Mucosa of rectum (tissue), 2 donors: ENCODE measurements around the gene MAST4.

ENCODE experiments used
- H3K27ac ChIP-seq, 2 donors: one replicate each; pipeline ENCODE4 v1.7.0; 2013; ENCODE audit warnings: inconsistent platforms in 2 of 2, low read depth in 2 of 2, low read length in 2 of 2
- H3K27me3 ChIP-seq, 2 donors: one replicate each; pipeline ENCODE4 v1.7.0; 2013; ENCODE audit warnings: low read length in 2 of 2; ENCODE audit not compliant: control insufficient read depth in 2 of 2, insufficient read depth in 2 of 2
- H3K36me3 ChIP-seq, 2 donors: one replicate each; pipeline ENCODE4 v1.7.0; 2013; ENCODE audit warnings: low read length in 2 of 2; ENCODE audit not compliant: control insufficient read depth in 2 of 2, insufficient read depth in 2 of 2
- H3K4me1 ChIP-seq, 2 donors: one replicate each; pipeline ENCODE4 v1.7.0; 2013; ENCODE audit warnings: low read length in 2 of 2, mild to moderate bottlenecking in 1 of 2; ENCODE audit not compliant: control insufficient read depth in 2 of 2, insufficient read depth in 2 of 2
- H3K4me3 ChIP-seq, 2 donors: one replicate each; pipeline ENCODE4 v1.7.0; 2013; ENCODE audit warnings: low read length in 2 of 2
- H3K9ac ChIP-seq, 2 donors: one replicate each; pipeline ENCODE4 v1.7.0; 2013; ENCODE audit warnings: low read length in 2 of 2, low read depth in 1 of 2, mild to moderate bottlenecking in 1 of 2
- H3K9me3 ChIP-seq, 2 donors: one replicate each; pipeline ENCODE4 v1.7.0; 2013; ENCODE audit warnings: low read length in 2 of 2; ENCODE audit not compliant: control insufficient read depth in 2 of 2
- donor health status: healthy.
- donor health status: Normal muscosa, but diverticular disease.

MAST4 gene

GRCh38 chr5:67065237-67065636 lies 469.0 kb downstream of the MAST4 start:
- H3K9me3 ChIP-seq, result no peaks in the 10 kb centered on the region
- no peak overlapping the region for H3K27ac ChIP-seq
- peaks cover 0 to 3% of the 10 kb centered on the region in 2 donors for H3K36me3 ChIP-seq
- no peaks in the 10 kb centered on the region for H3K4me1 ChIP-seq
- H3K9ac ChIP-seq, result no peak overlapping the region
- no peak overlapping the region for H3K4me3 ChIP-seq
- H3K27me3 ChIP-seq, result no peaks in the 10 kb centered on the region

- Histone ChIP-seq H3K9me3 (no peaks in the 10 kb centered on the region), H3K4me3 (no peak overlapping the region), H3K36me3 (peaks cover 0 to 3% of the 10 kb centered on the region in 2 donors), H3K9ac (no peak overlapping the region), H3K27me3 (no peaks in the 10 kb centered on the region), H3K27ac (no peak overlapping the region), H3K4me1 (no peaks in the 10 kb centered on the region)
Measured at GRCh38 chr5:67065696-67066095, 469.5 kb downstream of the MAST4 start.

- Histone ChIP-seq H3K27me3 (no peaks in the 10 kb centered on the region), H3K36me3 (peaks cover 0 to 3% of the 10 kb centered on the region in 2 donors), H3K27ac (no peak overlapping the region), H3K9me3 (no peaks in the 10 kb centered on the region), H3K9ac (no peak overlapping the region), H3K4me3 (no peak overlapping the region), H3K4me1 (no peaks in the 10 kb centered on the region)
Measured at GRCh38 chr5:67066815-67067214, 470.6 kb downstream of the MAST4 start.

DNA sequence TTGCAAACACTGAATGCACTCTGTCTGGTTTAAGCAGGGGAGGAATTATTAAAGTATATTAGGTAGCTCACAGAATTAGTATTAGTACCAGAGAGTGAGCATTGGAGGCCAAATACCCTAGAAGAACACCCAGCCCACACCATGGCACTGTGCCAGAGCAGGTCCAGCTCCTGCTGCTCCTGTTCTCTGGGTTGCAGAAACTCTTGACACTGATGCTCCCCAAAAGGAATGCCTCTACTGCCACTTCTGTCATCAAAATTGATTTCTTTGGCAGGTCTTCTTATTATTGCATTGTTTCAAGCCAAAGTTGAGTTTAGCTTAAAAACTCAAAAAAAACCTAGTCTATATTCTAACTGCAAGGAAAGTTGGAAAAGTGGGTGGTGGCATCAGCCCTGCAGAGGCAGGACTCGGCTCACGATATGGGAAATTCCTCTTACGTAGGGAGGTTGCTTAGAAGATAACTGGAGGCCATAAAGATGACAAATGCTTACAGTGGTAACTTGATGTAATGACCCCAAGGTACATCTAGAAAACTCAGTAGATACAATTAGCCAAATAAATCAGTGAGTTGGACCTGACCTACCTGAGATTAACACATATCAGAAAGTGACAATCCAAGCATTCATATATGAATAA lies 477.0 kb downstream of the MAST4 start:
- H3K4me1 ChIP-seq, result no peaks in the 10 kb centered on the region
- H3K27me3 ChIP-seq, result no peaks in the 10 kb centered on the region
- H3K4me3 ChIP-seq, result no peak overlapping the region

DNA sequence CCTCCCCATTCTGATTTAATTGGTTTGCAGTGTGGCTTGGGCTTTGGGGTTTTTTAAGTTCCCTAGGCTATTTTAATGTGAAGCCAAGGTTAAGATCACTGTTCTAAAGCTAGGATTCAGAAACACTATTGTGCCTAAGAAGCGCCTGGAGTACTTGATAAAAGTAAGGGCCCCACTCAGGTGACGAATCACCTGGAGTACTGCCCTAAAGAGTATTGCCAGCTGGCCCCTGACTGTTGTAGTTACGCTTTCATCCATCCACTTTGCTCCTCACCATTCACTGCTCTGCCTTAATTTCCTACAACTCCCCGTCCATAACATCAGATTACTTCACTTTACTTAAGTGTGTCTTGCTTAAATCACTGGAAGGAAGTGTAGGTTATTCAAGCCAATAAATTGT lies 481.1 kb downstream of the MAST4 start:
- Histone ChIP-seq H3K9me3 (no peaks in the 10 kb centered on the region), H3K4me1 (no peaks in the 10 kb centered on the region), H3K9ac (no peak overlapping the region), H3K4me3 (no peak overlapping the region), H3K36me3 (no peaks in the 10 kb centered on the region), H3K27me3 (no peaks in the 10 kb centered on the region), H3K27ac (no peak overlapping the region)

More for the DNA sequence above, 477.0 kb downstream of the MAST4 start:
- H3K27ac ChIP-seq, result no peak overlapping the region
- H3K36me3 ChIP-seq, result no peaks in the 10 kb centered on the region
- H3K9me3 ChIP-seq, result no peaks in the 10 kb centered on the region
- H3K9ac ChIP-seq, result no peak overlapping the region

DNA sequence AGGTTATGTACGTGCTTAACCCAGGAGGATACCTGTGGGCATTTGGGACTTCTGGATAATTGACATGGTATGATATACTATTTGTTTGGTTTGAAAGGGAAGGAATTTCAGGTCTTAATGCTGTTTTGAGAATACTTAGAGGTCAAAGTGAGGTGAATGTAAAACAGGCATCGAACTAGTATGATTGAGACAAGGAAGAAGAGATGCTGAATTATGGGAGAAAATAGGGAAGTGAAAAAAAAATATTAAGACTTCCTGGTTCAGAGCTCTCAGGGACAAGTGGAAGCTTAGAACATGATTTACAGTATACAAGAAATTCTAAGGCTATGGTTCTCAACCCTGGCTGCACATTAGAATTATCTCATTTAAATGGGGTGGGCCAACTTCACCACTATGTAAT lies 485.1 kb downstream of the MAST4 start:
- no peaks in the 10 kb centered on the region for H3K4me1 ChIP-seq
- no peaks in the 10 kb centered on the region for H3K27me3 ChIP-seq
- H3K36me3 ChIP-seq, result no peaks in the 10 kb centered on the region
- H3K9ac ChIP-seq, result no peak overlapping the region
- no peak overlapping the region for H3K27ac ChIP-seq
- no peaks in the 10 kb centered on the region for H3K9me3 ChIP-seq
- H3K4me3 ChIP-seq, result no peak overlapping the region

- Histone ChIP-seq H3K9me3 (no peaks in the 10 kb centered on the region), H3K27me3 (no peaks in the 10 kb centered on the region), H3K4me3 (no peak overlapping the region), H3K9ac (no peak overlapping the region), H3K4me1 (no peaks in the 10 kb centered on the region), H3K27ac (no peak overlapping the region), H3K36me3 (no peaks in the 10 kb centered on the region)
Measured at GRCh38 chr5:67082941-67083340, 486.7 kb downstream of the MAST4 start.

GRCh38 chr5:67085616-67086015 lies 489.4 kb downstream of the MAST4 start:
- H3K4me1 ChIP-seq, result no peaks in the 10 kb centered on the region
- H3K36me3 ChIP-seq, result peaks cover 0 to 2% of the 10 kb centered on the region in 2 donors
- no peak overlapping the region for H3K9ac ChIP-seq
- no peak overlapping the region for H3K4me3 ChIP-seq
- H3K27ac ChIP-seq, result no peak overlapping the region
- no peaks in the 10 kb centered on the region for H3K9me3 ChIP-seq
- H3K27me3 ChIP-seq, result no peaks in the 10 kb centered on the region

DNA sequence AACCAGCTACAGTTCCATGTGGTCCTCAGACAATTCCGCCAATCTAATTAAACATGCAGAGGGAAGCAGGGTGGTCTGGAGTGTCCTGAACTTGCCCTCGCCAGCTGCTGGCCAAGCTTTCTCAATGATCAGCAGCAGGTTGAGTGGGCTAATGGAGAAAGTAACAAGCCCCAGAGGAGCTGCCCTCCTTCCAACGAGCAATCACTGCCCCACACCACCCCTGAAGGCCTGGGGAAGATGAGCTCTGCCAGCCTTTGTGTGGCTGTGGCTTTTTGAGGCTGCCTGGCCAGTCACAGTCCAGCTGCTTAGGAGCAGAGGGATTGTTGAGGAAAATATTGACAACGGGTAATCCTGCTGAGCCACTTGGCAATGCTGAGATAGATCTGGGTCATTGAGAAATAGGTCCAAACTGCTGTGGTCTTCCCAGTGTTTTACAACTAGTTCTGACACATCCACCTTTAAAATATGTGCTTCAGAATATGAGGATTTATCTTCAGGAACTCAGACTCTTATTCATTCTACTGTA lies 493.1 kb downstream of the MAST4 start:
- Histone ChIP-seq H3K4me3 (no peak overlapping the region), H3K4me1 (peaks cover 0 to 4% of the 10 kb centered on the region in 2 donors), H3K27ac (no peak overlapping the region), H3K27me3 (no peaks in the 10 kb centered on the region), H3K9me3 (no peaks in the 10 kb centered on the region), H3K36me3 (peaks cover 0 to 4% of the 10 kb centered on the region in 2 donors), H3K9ac (no peak overlapping the region)

GRCh38 chr5:67090040-67090439 lies 493.8 kb downstream of the MAST4 start:
- no peak overlapping the region for H3K9ac ChIP-seq
- peaks cover 0 to 4% of the 10 kb centered on the region in 2 donors for H3K36me3 ChIP-seq
- H3K4me3 ChIP-seq, result no peak overlapping the region
- no peaks in the 10 kb centered on the region for H3K9me3 ChIP-seq
- H3K27ac ChIP-seq, result no peak overlapping the region
- no peaks in the 10 kb centered on the region for H3K27me3 ChIP-seq
- H3K4me1 ChIP-seq, result peaks cover 3 to 10% of the 10 kb centered on the region in 2 donors
